PFSK-1 (cell line): ENCODE data around the gene ARFGAP1.

Source experiments
- FOXP2 ChIP-seq: optimal IDR thresholded peaks from 2 replicates; pipeline ENCODE3; 2011; ENCODE audit warnings: borderline replicate concordance, control low read depth, inconsistent platforms; ENCODE audit not compliant: insufficient read depth; ENCODE audit errors: extremely low read length, extremely low read depth
- POLR2AphosphoS5 ChIP-seq: IDR thresholded peaks from 2 replicates; pipeline ENCODE4 v1.6.1; 2012; ENCODE audit warnings: low read depth, mild to moderate bottlenecking, control low read depth, low read length, moderate library complexity
- SIN3A ChIP-seq: IDR thresholded peaks from 2 replicates; pipeline ENCODE4 v1.6.1; 2012; ENCODE audit warnings: mild to moderate bottlenecking, low read length, moderate library complexity, borderline replicate concordance; ENCODE audit not compliant: insufficient read depth
- TAF1 ChIP-seq: IDR thresholded peaks from 2 replicates; pipeline ENCODE4 v1.6.1; 2012; ENCODE audit warnings: low read length, control low read depth, borderline replicate concordance; ENCODE audit not compliant: insufficient read depth
- TF ChIP-seq, protein P1 (sequence below), 2 experiments: IDR thresholded peaks; 2 replicates each; pipeline versions ENCODE4 v1.6.1 to v1.8.0; 2011 to 2012; ENCODE audit warnings: low read depth in 2 of 2, low read length in 2 of 2, control low read depth in 1 of 2, inconsistent platforms in 1 of 2, mild to moderate bottlenecking in 1 of 2, moderate library complexity in 1 of 2; ENCODE audit not compliant: insufficient read depth in 1 of 2

ARFGAP1 gene

DNA sequence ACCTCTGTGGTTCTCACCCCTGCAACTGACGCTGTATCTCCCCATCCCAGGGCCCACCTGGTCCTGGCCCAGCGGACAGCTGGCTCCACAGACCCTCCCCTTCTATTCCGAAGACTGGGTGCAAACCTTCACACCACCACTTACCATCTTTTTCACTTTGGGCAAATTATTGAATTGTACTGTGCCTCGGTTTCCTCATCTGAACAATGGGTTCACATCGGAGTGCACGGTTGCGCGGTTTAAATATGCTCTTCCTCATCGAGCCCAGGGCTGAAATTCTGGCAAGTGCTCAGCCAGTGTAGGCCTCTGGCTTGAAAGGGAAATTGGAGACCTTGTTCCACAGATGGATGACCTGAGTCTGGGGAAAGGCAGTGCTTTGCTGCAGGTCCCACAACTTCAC, 2.9 kb upstream of the ARFGAP1 start:
- no peak for TF ChIP-seq POLR2AphosphoS5
- TF ChIP-seq, protein P1, sequence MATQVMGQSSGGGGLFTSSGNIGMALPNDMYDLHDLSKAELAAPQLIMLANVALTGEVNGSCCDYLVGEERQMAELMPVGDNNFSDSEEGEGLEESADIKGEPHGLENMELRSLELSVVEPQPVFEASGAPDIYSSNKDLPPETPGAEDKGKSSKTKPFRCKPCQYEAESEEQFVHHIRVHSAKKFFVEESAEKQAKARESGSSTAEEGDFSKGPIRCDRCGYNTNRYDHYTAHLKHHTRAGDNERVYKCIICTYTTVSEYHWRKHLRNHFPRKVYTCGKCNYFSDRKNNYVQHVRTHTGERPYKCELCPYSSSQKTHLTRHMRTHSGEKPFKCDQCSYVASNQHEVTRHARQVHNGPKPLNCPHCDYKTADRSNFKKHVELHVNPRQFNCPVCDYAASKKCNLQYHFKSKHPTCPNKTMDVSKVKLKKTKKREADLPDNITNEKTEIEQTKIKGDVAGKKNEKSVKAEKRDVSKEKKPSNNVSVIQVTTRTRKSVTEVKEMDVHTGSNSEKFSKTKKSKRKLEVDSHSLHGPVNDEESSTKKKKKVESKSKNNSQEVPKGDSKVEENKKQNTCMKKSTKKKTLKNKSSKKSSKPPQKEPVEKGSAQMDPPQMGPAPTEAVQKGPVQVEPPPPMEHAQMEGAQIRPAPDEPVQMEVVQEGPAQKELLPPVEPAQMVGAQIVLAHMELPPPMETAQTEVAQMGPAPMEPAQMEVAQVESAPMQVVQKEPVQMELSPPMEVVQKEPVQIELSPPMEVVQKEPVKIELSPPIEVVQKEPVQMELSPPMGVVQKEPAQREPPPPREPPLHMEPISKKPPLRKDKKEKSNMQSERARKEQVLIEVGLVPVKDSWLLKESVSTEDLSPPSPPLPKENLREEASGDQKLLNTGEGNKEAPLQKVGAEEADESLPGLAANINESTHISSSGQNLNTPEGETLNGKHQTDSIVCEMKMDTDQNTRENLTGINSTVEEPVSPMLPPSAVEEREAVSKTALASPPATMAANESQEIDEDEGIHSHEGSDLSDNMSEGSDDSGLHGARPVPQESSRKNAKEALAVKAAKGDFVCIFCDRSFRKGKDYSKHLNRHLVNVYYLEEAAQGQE (IDR thresholded peaks at IDR 0.05; ENCODE audit: insufficient read depth in 1 of 2, low read depth in 2 of 2, low read length in 2 of 2): no peak
- no peak for TF ChIP-seq SIN3A
- no peak for TF ChIP-seq FOXP2
- TF ChIP-seq TAF1: no peak

DNA sequence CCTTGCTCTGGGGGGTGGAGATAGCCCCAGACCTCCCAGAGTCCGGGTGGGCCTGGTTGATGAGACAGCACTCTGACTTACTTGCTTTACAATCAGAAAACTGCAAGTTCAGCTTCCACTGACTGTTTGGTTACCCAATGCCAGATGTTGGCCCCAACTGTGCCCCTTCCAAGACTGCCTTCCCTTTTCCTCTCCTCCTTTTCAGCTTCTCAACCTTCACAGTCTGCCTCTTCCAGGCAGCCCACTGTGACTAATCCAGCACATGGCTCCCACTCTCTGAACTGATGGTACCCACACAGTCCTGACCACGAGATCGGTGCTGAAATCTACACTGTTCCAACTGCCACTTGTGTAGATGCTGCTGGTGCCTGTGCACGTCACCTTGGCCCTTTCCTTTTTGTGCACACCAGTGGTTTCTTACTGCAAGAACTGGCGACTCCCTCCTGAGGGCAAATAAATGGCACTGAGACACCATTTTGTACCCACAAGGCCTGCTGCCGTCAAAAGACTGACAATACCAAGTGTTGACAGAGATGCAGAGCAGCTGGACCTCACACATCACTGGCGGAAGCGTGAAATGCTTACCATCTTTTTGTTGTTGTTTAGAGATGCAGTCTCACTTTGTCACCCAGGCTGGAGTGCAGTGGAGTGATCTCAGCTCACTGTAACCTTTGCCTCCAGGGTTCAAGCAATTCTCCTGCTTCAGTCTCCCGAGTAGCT, 1.8 kb upstream of the ARFGAP1 start:
- TF ChIP-seq, protein P1 (IDR thresholded peaks at IDR 0.05; ENCODE audit: insufficient read depth in 1 of 2, low read depth in 2 of 2, low read length in 2 of 2): no peak
- TF ChIP-seq SIN3A: no peak
- TF ChIP-seq POLR2AphosphoS5: no peak
- no peak for TF ChIP-seq FOXP2
- no peak for TF ChIP-seq TAF1

DNA sequence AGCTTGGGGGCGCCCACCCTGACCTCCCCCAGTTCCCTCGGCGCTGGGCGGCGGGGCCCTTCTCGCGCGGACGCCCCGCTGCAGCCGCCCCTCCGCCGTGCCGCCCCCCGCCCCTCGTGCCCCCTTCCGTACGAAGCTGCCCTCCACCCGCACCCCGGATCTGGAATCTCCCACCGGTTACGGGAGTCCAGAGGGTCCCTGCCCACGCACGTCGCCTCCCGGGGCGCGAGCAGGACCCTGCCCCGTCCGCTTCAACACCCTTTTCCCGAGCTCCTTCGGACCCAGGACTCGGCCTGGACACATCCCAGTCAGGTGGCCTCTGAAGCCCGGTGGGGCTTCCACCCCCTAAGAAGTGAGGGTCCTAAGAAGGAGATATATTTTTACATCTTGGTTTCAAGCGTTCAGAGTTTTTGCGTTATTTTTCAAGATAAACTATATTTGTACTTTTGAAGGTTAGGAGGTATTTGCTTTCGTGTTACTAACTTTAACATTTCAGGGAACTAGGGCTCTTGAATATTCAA, 506 bp downstream of the ARFGAP1 start:
- TF ChIP-seq FOXP2: no peak
- no peak for TF ChIP-seq TAF1
- TF ChIP-seq SIN3A: no peak
- TF ChIP-seq POLR2AphosphoS5: no peak
- TF ChIP-seq, protein P1 (IDR thresholded peaks at IDR 0.05; ENCODE audit: insufficient read depth in 1 of 2, low read depth in 2 of 2, low read length in 2 of 2): no peak

DNA sequence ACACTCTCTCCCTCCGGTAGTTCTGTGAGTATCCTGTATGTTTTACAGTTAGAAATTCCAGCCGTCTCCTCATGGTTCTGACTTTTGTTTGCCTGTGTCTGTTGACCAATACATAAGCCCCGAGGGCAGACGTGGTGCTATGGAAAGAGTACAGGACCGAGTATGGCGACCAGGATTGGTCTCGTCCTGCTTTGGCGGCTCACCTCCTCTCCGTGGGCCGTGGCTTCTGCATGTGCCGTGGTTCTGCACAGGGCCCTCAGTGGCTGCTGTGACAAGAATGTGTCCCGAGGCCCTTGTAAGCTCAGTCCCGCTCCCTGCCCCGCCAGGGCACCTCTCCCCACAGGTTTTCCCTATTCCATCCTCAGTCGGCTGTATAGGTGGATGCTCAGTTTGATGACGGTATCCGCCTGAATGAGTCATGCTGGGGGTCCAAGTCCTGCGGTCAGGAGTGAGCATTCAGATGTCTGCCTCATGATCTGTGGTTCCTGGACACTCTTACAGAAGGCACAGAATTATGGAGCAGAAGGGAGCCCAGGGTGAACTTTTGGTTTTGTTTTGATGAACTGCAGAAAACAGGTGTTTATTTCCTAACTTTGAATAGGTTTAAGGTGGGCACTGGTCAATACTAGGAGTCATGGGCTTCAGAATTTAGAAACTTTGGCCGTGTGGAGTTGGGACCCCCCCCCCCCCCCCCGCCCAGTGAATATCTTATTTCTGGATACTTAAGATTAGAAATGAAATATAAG, 1.2 kb downstream of the ARFGAP1 start:
- TF ChIP-seq FOXP2: no peak
- TF ChIP-seq TAF1: no peak
- TF ChIP-seq SIN3A: 0 out of 2 replicates have a peak, but pooled peaks have one; percentile 18
- TF ChIP-seq POLR2AphosphoS5: no peak

DNA sequence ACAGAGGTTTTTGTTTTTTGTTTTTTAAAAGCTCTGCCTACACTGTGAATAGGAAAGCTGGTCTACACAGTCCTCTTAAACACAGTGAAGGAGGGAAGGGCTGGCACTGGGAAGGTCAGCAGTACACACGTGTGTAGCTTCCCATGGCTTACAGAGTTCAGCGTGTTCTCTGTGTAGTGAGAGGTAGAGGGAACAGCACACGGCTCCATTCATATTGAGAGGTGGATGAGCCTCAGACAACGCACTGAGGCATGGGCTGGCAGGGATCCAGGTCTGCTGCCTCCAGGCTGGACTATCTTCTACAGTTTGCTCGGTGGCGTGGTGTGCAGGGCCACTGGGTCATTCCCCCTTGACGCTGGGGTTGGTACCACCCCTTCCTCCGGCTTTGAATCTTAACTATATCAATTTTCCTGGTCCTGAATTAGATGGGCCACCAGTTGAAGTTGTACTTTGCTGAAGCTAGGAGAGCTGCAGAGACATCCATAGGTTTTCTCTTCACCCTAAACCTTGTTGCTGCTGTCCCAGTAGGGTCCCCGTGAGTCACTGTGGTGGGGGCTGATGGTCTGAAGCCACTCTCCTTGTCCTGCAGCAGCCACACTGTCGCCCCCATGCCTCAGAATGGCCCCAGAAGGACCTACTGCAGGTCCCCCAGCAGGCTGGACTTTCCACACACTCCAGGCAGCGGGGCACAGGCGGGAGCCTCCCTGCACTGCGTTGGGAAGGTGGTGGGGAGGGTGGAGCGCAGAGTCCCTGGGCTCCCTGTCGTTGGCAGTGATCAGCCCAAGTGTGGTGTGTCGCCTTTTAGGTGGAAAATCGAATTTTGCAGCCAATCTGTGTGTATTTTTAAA, 2.0 kb downstream of the ARFGAP1 start:
- TF ChIP-seq SIN3A (no peak), POLR2AphosphoS5 (no peak), TAF1 (no peak), FOXP2 (no peak)
- TF ChIP-seq, protein P1 (IDR thresholded peaks at IDR 0.05; ENCODE audit: insufficient read depth in 1 of 2, low read depth in 2 of 2, low read length in 2 of 2): no peak
